Thyroid gland (tissue), 4 donors: ENCODE results near the gene PCP2. TPM values are rescaled to one million over a fixed set of nuclear protein-coding genes. Genes with fewer than 3 reads are reported as not detected.

Source experiments
- DNase-seq, 2 donors: peaks; one replicate each; pipeline ENCODE4 v3.0.0-alpha.2; 2019
- H3K27ac ChIP-seq, 3 donors: fragments of 200-600 bp; sonication (generic); 1 replicate in 2 of 3; 2 replicates in 1 of 3; pipeline ENCODE4 v1.5.1; 2016 to 2019; ENCODE audit warnings: mild to moderate bottlenecking in 1 of 3, moderate library complexity in 1 of 3
- H3K27me3 ChIP-seq: fragments of 200-600 bp; sonication (generic); one replicate; pipeline ENCODE4 v1.5.1; 2019
- H3K36me3 ChIP-seq, 2 donors: fragments of 200-600 bp; sonication (generic); one replicate each; pipeline ENCODE4 v1.5.1; 2016 to 2019
- H3K4me1 ChIP-seq, 2 donors: fragments of 200-600 bp; sonication (generic); one replicate each; pipeline ENCODE4 v1.5.1; 2017 to 2019
- H3K4me3 ChIP-seq, 3 donors: fragments of 200-600 bp; sonication (generic); replicated peaks in 1 of 3; 1 replicate in 2 of 3; 2 replicates in 1 of 3; pipeline ENCODE4 v1.5.1; 2016; ENCODE audit warnings: mild to moderate bottlenecking in 1 of 3
- H3K9me3 ChIP-seq: fragments of 200-600 bp; sonication (generic); one replicate; pipeline ENCODE4 v1.5.1; 2017
- CTCF ChIP-seq, 6 experiments: fragments of 200-600 bp in 3 of 6; fragments of 450-650 bp in 3 of 6; sonication (generic) in 3 of 6; IDR thresholded peaks; one replicate each; pipeline ENCODE4 v1.5.1; 2016 to 2019; ENCODE audit warnings: antibody characterized with exemption in 6 of 6, mild to moderate bottlenecking in 2 of 6, inconsistent platforms in 1 of 6, moderate library complexity in 1 of 6
- POLR2A ChIP-seq, 2 donors: fragments of 450-650 bp; IDR thresholded peaks; one replicate each; pipeline ENCODE4 v1.6.1; 2017; ENCODE audit warnings: antibody characterized with exemption in 2 of 2, mild to moderate bottlenecking in 2 of 2, moderate library complexity in 1 of 2
- WGBS, 2 donors: methylation state at CpG; one replicate each; pipeline ENCODE4 v1.1.5; 2017; 5-methylcytosine and 5-hydroxymethylcytosine counted together
- intact Hi-C: fragments of 100-400 bp; cut with DNase I; formaldehyde crosslinking; loops from one replicate; pipeline ENCODE4 v1.15.1; 2023
- total RNA-seq, 4 donors: library from RNA; depleted of rRNA; stranded (reverse); fragments of >200 nt; gene quantifications; one replicate each; pipeline ENCODE4 v1.2.3, GENCODE V29; 2016

The PCP2 gene
- total RNA-seq, 4 donors from 2014 or later: 1.1 to 1.3 TPM; not detected in 2

GRCh38 chr19:7669641-7670040 is 36.1 kb upstream of the PCP2 start:
- intact Hi-C loops: no loop called here

GRCh38 chr19:7668842-7669241 is 35.3 kb upstream of the PCP2 start, which contains the start of gene RETN:
RETN (plus strand) TSS chr19:7669049; CDS start chr19:7669327, 278 bp downstream.
- 70 to 80% methylated on average over 3 to 6 of the region's 9 CpGs for WGBS, 2 donors
- DNase-seq: no peak
- no peak for TF ChIP-seq POLR2A (IDR thresholded peaks at IDR 0.05)
- no peak for TF ChIP-seq CTCF (IDR thresholded peaks at IDR 0.05)
- no peak within 1 kb of the TSS for H3K27ac ChIP-seq
- H3K9me3 ChIP-seq: no peaks in the 10 kb centered on the region
- no peak within 1 kb of the TSS for H3K4me3 ChIP-seq
- H3K36me3 ChIP-seq: no peaks in the 10 kb centered on the region
- no peaks in the 10 kb centered on the region for H3K27me3 ChIP-seq
- intact Hi-C loops: no loop called here
- no peaks in the 10 kb centered on the region for H3K4me1 ChIP-seq

More at GRCh38 chr19:7669641-7670040, 36.1 kb upstream of the PCP2 start:
- TF ChIP-seq POLR2A (IDR thresholded peaks at IDR 0.05) (no peak), CTCF (IDR thresholded peaks at IDR 0.05) (no peak)
- DNase-seq: no peak
- H3K36me3 ChIP-seq: no peaks in the 10 kb centered on the region
- no peaks in the 10 kb centered on the region for H3K4me1 ChIP-seq
- no peak overlapping the region for H3K4me3 ChIP-seq
- H3K27ac ChIP-seq: no peak overlapping the region
- no peaks in the 10 kb centered on the region for H3K27me3 ChIP-seq
- 24 to 27% methylated on average over 9 of the region's 9 CpGs for WGBS, 2 donors
- H3K9me3 ChIP-seq: no peaks in the 10 kb centered on the region

GRCh38 chr19:7665076-7665475 is 31.6 kb upstream of the PCP2 start:
- 53 to 69% methylated on average over 4 of the region's 4 CpGs for WGBS, 2 donors
- TF ChIP-seq CTCF (IDR thresholded peaks at IDR 0.05): no peak
- no peak for TF ChIP-seq POLR2A (IDR thresholded peaks at IDR 0.05)
- H3K27ac ChIP-seq: no peak overlapping the region
- no peaks in the 10 kb centered on the region for H3K27me3 ChIP-seq
- H3K4me3 ChIP-seq: no peak overlapping the region
- DNase-seq: no peak
- H3K4me1 ChIP-seq: no peaks in the 10 kb centered on the region
- H3K36me3 ChIP-seq: no peaks in the 10 kb centered on the region
- H3K9me3 ChIP-seq: no peaks in the 10 kb centered on the region
- intact Hi-C loops: no loop called here

GRCh38 chr19:7663706-7664105 is 30.2 kb upstream of the PCP2 start:
- H3K9me3 ChIP-seq: no peaks in the 10 kb centered on the region
- no peak overlapping the region for H3K27ac ChIP-seq
- TF ChIP-seq CTCF (IDR thresholded peaks at IDR 0.05) (no peak), POLR2A (IDR thresholded peaks at IDR 0.05) (no peak)
- no peak overlapping the region for H3K4me3 ChIP-seq
- H3K27me3 ChIP-seq: no peaks in the 10 kb centered on the region
- no peak for DNase-seq
- no peaks in the 10 kb centered on the region for H3K36me3 ChIP-seq
- H3K4me1 ChIP-seq: no peaks in the 10 kb centered on the region
- intact Hi-C loops: no loop called here
- 82 to 90% methylated on average over 7 of the region's 7 CpGs for WGBS, 2 donors

- Histone ChIP-seq H3K27me3 (no peaks in the 10 kb centered on the region), H3K4me3 (no peak overlapping the region), H3K27ac (no peak overlapping the region), H3K36me3 (no peaks in the 10 kb centered on the region), H3K9me3 (no peaks in the 10 kb centered on the region), H3K4me1 (no peaks in the 10 kb centered on the region)
- 84 to 89% methylated on average over 14 of the region's 14 CpGs for WGBS, 2 donors
- intact Hi-C loops: no loop called here
- TF ChIP-seq POLR2A (IDR thresholded peaks at IDR 0.05): no peak
- no peak for TF ChIP-seq CTCF (IDR thresholded peaks at IDR 0.05)
- DNase-seq: no peak
These were observed 29.1 kb upstream of the PCP2 start for GRCh38 chr19:7662657-7663056.
